GM10266 (cell line): Measurements from ENCODE around the gene CEP85L.

Experiments
- DNase-seq: peaks from one replicate; pipeline ENCODE4 v3.0.0; 2012; ENCODE audit errors: extremely low spot score
- TF ChIP-seq, protein P1 (sequence below): IDR thresholded peaks from 2 replicates; pipeline ENCODE4 v1.5.1; 2012; ENCODE audit warnings: mild to moderate bottlenecking, low read depth; ENCODE audit not compliant: control insufficient read depth, insufficient read depth; ENCODE audit errors: missing control alignments

CEP85L gene

DNA sequence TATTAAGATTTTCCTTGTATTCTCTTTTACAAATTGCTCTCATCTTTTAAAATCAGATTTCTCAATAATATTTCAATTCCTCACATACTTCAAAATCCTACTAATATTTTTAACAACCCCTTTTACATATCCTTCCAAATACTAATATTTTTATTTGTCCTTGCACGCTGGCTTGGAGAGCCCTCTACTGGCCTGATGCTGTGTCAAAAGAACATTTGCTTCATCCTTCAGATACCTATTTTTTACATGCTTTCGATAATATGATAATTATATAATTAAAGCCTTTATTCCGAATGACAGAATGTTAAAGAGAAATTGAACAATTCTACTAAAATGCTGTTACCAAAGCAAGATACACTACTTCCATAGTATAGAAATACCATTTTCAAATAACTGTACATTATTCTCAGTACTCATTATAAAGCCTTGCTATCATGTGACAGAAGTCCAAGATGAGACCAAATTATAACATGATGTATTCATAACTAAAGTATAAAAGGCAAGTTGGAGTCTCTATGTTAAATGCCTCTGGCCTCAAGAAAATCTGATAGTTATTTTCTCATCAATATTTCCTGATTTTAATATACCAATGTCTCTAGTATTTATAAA, 142.3 kb downstream of the CEP85L start:
- DNase-seq = no peak
- TF ChIP-seq, protein P1, sequence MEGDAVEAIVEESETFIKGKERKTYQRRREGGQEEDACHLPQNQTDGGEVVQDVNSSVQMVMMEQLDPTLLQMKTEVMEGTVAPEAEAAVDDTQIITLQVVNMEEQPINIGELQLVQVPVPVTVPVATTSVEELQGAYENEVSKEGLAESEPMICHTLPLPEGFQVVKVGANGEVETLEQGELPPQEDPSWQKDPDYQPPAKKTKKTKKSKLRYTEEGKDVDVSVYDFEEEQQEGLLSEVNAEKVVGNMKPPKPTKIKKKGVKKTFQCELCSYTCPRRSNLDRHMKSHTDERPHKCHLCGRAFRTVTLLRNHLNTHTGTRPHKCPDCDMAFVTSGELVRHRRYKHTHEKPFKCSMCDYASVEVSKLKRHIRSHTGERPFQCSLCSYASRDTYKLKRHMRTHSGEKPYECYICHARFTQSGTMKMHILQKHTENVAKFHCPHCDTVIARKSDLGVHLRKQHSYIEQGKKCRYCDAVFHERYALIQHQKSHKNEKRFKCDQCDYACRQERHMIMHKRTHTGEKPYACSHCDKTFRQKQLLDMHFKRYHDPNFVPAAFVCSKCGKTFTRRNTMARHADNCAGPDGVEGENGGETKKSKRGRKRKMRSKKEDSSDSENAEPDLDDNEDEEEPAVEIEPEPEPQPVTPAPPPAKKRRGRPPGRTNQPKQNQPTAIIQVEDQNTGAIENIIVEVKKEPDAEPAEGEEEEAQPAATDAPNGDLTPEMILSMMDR = peak; percentile 62

DNA sequence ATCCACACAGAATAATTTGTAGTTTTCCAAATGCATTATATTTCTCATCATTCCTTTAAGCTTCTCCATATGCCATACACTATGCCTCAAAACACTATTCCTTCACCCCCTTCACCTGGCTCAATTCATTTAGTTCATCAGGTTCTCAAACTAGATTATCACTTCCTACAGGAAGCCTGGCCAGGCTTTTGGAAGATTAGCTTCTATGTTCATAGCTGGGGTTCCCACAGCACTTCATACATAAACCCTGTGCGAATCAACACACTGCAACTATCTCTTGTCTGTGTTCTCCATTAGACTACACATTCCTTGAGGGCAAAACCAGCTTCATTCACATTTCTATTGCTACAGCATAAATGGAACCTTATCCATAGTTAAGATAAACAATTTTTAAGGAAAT, 143.8 kb downstream of the CEP85L start:
- DNase-seq = no peak
- TF ChIP-seq, protein P1 = no peak

DNA sequence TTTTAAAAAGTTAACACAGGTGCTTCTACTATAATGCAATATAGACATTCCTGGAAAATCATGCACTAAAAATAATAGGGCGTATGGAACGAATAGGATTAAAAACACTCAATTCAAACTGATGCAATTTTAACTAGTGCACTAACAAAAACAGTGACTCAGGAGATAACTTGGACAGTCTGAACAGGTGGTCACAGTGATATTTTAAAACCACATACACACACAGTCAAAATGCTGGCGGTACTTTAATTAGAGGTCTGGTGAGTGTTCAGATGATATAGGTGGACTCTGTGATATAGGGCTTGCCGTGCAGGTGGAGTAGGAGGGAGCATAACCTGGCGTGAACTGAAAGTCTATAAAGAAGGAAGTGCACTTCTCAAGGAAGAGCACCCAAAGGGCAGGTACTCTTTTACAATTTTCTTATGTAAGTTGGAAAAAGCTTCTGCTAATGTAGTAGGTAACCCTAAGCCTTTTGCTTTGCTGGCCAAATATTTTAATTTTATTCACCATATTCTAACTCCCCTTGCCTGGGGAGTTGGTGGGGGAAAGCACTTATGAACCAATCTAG, 145.2 kb downstream of the CEP85L start:
- TF ChIP-seq, protein P1 = no peak
- no peak for DNase-seq

DNA sequence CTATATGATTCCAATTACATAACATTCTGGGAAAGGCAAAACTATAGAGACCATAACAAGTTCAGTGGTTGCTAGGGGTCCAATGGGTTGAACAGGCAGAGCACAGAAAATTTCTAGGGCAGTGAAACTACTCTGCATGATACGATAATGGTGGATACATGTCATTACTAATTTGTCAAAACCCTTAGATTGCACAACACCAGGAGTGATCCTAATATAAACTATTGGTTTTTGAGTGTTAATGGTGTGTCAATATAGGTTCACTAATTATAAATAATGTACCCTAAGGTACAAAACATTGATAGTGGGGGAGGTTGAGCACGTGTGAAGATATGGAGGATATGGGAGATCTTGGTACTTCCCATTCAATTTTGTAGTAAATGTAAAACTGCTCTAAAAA, 145.7 kb downstream of the CEP85L start:
- TF ChIP-seq, protein P1 = no peak

DNA sequence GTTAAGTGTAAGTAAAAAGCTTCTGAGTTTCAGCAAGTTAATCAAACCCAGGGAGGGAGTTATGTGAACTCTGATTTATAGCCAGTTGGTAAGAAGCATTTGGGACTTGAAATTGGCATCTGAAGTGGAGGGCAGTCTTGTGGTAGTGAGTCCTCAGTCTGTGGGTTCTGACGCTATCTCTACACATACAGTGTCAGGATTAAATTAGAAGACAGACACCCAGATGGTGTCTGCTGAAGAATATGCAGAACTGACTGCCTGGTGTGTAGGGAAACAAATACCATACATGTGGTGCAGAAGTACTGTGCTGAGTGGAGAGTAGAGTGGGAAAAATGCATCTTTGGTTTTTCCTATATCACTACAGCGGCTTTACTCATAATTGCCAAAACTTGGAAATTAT, 146.8 kb downstream of the CEP85L start:
- TF ChIP-seq, protein P1 = no peak
- no peak for DNase-seq

More for the DNA sequence above, 145.7 kb downstream of the CEP85L start:
- DNase-seq = no peak

DNA sequence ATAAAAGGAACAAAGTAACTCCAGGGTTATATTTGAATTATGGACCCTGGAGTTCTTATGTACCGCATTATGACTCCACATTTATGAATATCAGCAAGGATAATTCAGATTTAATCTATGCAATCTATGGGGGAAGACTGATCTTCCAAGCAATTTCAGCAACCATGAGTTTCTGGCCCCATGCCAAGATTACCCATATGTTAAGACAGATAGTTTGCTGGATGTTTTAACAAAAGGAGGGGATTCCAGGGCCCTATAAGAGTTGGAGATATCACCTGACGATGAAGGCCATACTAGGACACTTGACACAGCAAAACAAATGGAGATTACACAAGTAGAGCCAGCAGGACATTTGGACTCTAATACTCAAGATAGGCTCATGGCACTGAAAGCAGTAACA, 149.2 kb downstream of the CEP85L start:
- no peak for DNase-seq
- TF ChIP-seq, protein P1 = no peak

DNA sequence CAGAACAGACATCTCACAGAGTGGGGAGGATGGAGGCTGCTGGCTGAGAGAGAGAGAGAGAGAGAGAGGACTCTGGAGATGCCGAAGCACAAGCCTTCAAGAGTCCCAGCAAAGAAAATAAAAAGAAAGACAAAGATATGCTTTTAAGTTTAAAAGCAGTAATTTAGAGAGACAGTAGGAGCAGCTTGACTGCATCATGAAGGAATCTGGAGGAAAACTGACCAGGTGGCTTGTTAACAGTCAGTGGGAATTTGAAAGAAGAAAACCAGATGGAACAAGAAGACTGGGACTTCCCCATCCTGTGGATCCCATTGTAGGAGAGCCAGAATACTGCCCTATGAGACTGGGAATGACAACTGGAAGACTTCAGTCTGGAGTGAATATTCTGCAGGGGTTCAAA, 149.6 kb downstream of the CEP85L start:
- TF ChIP-seq, protein P1 = no peak
- DNase-seq = no peak
